Pancreas (tissue), 10 donors: ENCODE results near the gene ZPBP. TPM values are rescaled to one million over a fixed set of nuclear protein-coding genes. Genes with fewer than 3 reads are reported as not detected.

Experiments
- ATAC-seq, 4 donors: fragments of 200-7000 bp; cut with Tn5 transposase; one replicate each; pipeline versions ENCODE4 v1.8.0 to v1.9.1; 2020; ENCODE audit warnings: mild to moderate bottlenecking in 4 of 4, moderate library complexity in 4 of 4
- DNase-seq, 6 donors: peaks; one replicate each; pipeline ENCODE4 v3.0.0-alpha.2; 2020
- FAIRE-seq: peaks from 2 replicates; lab custom pipeline; 2012; peaks lifted over from hg19 to GRCh38; lab: Jason Lieb, UNC
- H3K27ac ChIP-seq, 4 donors: fragments of 200-600 bp; sonication (generic); 1 replicate in 3 of 4; 2 replicates in 1 of 4; pipeline versions ENCODE4 v1.5.0 to v1.8.0; 2020
- H3K27me3 ChIP-seq, 4 donors: fragments of 200-600 bp; one replicate each; pipeline ENCODE4 v1.8.0; 2021
- H3K36me3 ChIP-seq, 3 donors: fragments of 200-600 bp; sonication (generic) in 1 of 3; one replicate each; pipeline versions ENCODE4 v1.5.0 to v1.8.0; 2020 to 2021
- H3K4me1 ChIP-seq, 3 donors: fragments of 200-600 bp; one replicate each; pipeline ENCODE4 v1.8.0; 2021
- H3K4me3 ChIP-seq, 4 donors: fragments of 200-600 bp; sonication (generic) in 2 of 4; one replicate each; pipeline versions ENCODE4 v1.5.0 to v1.8.0; 2020 to 2021
- H3K9me3 ChIP-seq, 4 donors: fragments of 200-600 bp; one replicate each; pipeline ENCODE4 v1.8.0; 2021
- WGBS, 2 donors: extraction: QIAGEN DNeasy Blood & Tissue Kit; methylation state at CpG; one replicate each; pipeline ENCODE4 v1.1.7; 2013; 5-methylcytosine and 5-hydroxymethylcytosine counted together
- intact Hi-C, 3 donors: fragments of 100-400 bp; cut with DNase I; formaldehyde crosslinking; loops; one replicate each; pipeline versions ENCODE4 v1.11.1 to v1.14.2; 2022
- polyA plus RNA-seq, 2 donors: library from polyadenylated mRNA; stranded (reverse); fragments of 200-250 nt; gene quantifications; one replicate each; pipeline ENCODE4 v1.2.3, GENCODE V29; 2013
- total RNA-seq, 6 donors: library from RNA; stranded (reverse); fragmentation: NEBNext Ultra II Directional in 4 of 6; extraction: Animal tissue kit (Norgen Biotek cat#: 25700) in 4 of 6; gene quantifications; one replicate each; pipeline versions ENCODE4 v1.2.1 to v1.2.4, GENCODE V29; 2021 to 2023
- TF ChIP-seq, protein P1 (sequence below), 4 donors: fragments of 200-600 bp; sonication (generic) in 3 of 4; IDR thresholded peaks; one replicate each; pipeline versions ENCODE4 v1.5.0 to v1.8.0; 2021; ENCODE audit warnings: antibody characterized with exemption in 4 of 4
- donor health status: healthy with polysubstance abuse.
- donor health status: DM: no; HTN: no; CAD: no; lungs with moderate emphysema.
- donor health status: DM: no; HTN: no; CAD: no.
- donor health status: control.
- donor health status: control.
- donor health status: Bipolar disorder and iron deficiency.
- donor health status: DM: yes; HTN: yes; CAD: no.
- donor health status: DM: no; HTN: no; CAD: no.
- donor health status: DM: no; HTN: no; CAD: no.
- donor health status: DM: yes; HTN: yes; CAD: no.

The ZPBP gene
- total and polyA plus RNA-seq, 8 donors: 0.12 to 0.38 (median 0.19) TPM; not detected in 3

DNA sequence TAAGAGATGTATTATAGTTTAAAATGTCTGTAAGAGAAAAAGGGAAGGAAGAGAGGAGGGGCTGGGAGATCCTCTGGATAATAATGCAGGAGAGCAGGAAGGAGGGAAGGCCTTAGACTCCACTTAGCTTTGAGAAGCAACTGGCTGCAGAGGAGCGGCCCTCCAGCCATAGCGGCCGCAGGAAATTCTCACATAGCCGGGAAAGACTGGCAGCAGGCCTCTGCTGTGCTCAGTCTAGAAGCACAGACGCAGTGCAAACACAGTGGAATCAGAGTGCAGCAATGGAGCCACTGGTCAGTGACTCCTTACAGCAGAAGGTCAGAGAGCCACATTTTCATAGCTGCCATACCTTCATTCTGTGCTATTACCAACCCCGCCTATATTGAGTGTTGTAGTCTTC, 166.3 kb downstream of the ZPBP start:
- 82 to 87% methylated on average over 6 of the region's 6 CpGs for WGBS, 2 donors
- FAIRE-seq: no peak

DNA sequence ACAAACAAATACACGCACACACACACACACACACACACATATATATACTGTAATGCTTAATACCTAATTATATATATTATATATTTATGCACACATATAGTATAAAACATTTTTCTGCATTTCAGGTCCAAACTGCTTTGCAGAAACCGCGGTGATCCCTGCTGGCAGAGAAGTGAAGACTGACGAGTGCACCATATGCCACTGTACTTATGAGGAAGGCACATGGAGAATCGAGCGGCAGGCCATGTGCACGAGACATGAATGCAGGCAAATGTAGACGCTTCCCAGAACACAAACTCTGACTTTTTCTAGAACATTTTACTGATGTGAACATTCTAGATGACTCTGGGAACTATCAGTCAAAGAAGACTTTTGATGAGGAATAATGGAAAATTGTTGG, 181.1 kb downstream of the ZPBP start:
- no peak for DNase-seq
- Histone ChIP-seq H3K27ac (no peak overlapping the region), H3K4me1 (no peaks in the 10 kb centered on the region), H3K4me3 (no peak overlapping the region), H3K27me3 (no peaks in the 10 kb centered on the region), H3K36me3 (no peaks in the 10 kb centered on the region), H3K9me3 (no peaks in the 10 kb centered on the region)
- TF ChIP-seq, protein P1, sequence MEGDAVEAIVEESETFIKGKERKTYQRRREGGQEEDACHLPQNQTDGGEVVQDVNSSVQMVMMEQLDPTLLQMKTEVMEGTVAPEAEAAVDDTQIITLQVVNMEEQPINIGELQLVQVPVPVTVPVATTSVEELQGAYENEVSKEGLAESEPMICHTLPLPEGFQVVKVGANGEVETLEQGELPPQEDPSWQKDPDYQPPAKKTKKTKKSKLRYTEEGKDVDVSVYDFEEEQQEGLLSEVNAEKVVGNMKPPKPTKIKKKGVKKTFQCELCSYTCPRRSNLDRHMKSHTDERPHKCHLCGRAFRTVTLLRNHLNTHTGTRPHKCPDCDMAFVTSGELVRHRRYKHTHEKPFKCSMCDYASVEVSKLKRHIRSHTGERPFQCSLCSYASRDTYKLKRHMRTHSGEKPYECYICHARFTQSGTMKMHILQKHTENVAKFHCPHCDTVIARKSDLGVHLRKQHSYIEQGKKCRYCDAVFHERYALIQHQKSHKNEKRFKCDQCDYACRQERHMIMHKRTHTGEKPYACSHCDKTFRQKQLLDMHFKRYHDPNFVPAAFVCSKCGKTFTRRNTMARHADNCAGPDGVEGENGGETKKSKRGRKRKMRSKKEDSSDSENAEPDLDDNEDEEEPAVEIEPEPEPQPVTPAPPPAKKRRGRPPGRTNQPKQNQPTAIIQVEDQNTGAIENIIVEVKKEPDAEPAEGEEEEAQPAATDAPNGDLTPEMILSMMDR (IDR thresholded peaks at IDR 0.05): no peak
- intact Hi-C loops: no loop called here
- no peak for FAIRE-seq
- 86 to 87% methylated on average over 8 of the region's 8 CpGs for WGBS, 2 donors
- no peak for ATAC-seq

More for the DNA sequence above, 166.3 kb downstream of the ZPBP start:
- Histone ChIP-seq H3K9me3 (no peaks in the 10 kb centered on the region), H3K4me1 (no peaks in the 10 kb centered on the region), H3K4me3 (no peak overlapping the region), H3K27me3 (no peaks in the 10 kb centered on the region), H3K36me3 (no peaks in the 10 kb centered on the region), H3K27ac (no peak overlapping the region)
- TF ChIP-seq, protein P1 (IDR thresholded peaks at IDR 0.05): no peak
- DNase-seq (no peak), ATAC-seq (no peak)
- intact Hi-C loops: no loop called here

DNA sequence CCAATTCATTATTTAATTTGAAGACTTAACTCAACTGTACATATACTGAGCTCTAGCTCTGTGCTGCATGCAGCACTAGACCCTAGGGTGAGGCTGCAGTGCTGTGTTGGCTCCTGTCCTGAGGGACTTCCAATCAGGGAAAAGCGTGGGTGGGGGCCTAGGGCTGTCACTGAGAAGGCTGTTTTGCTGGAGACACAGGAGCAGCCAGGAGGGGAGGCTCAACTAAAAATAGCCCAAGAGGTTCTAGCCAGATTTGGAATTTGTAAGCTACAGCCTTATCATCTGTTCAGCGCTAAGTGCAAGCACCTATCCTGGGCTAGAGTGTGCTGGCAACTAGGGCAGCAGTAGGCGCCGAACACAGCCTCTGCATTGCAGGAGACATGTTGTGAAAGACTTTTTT, 198.5 kb downstream of the ZPBP start:
- TF ChIP-seq, protein P1 (IDR thresholded peaks at IDR 0.05): no peak
- FAIRE-seq: no peak
- no peak for DNase-seq
- intact Hi-C loops: no loop called here
- Histone ChIP-seq H3K9me3 (no peaks in the 10 kb centered on the region), H3K27me3 (no peaks in the 10 kb centered on the region), H3K4me1 (no peaks in the 10 kb centered on the region), H3K4me3 (no peak overlapping the region), H3K27ac (no peak overlapping the region), H3K36me3 (no peaks in the 10 kb centered on the region)
- WGBS, 2 donors: 86 to 89% methylated on average over 4 of the region's 4 CpGs
- no peak for ATAC-seq

DNA sequence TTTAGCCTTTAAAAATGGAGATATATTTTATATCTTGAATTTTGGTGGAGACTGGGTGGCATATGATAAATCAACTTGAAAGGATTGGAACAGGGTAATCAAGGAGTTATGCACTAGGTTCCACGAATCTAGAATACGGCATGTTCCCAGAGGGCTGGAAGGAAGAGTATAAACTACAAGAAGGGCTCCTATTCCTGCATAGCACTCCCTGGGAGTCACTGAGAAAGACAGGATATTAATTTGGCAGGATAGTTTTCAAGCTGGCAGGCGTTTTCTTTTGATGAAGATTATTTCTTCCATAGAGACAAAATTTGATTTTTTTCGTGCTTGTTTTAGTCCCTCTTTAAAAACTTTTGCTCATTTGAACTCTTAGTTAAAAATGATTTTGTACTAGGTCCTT, 199.9 kb downstream of the ZPBP start:
- Histone ChIP-seq H3K4me3 (no peak overlapping the region), H3K27ac (no peak overlapping the region), H3K36me3 (no peaks in the 10 kb centered on the region), H3K9me3 (no peaks in the 10 kb centered on the region), H3K27me3 (no peaks in the 10 kb centered on the region), H3K4me1 (no peaks in the 10 kb centered on the region)
- no peak for FAIRE-seq
- intact Hi-C loops: no loop called here
- no peak for DNase-seq
- 61 to 67% methylated on average over 4 of the region's 4 CpGs for WGBS, 2 donors
- ATAC-seq: no peak
- TF ChIP-seq, protein P1 (IDR thresholded peaks at IDR 0.05): no peak

DNA sequence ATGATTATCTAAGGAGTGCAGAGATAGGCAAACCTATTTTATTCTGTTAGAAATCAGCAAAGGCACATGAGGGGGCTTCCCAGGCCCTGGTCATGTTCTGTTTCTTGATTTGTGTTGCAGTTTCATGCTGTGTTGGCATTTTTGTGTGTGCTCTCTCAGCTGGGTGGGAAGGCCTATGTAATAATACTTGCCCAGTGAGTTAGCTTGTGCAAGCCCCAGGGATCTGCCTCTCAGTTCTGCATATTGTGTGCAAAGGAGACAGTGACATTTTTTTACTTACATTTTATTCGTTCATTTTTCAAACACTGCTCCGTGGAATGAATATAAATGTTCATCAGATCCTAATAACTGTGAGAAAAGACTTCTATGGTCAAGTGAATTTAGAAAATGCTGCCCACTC, 200.6 kb downstream of the ZPBP start:
- WGBS, 2 donors: 85 to 86% methylated on average over 2 of the region's 2 CpGs

More for the DNA sequence above, 200.6 kb downstream of the ZPBP start:
- Histone ChIP-seq H3K36me3 (no peaks in the 10 kb centered on the region), H3K27me3 (no peaks in the 10 kb centered on the region), H3K4me3 (no peak overlapping the region), H3K4me1 (no peaks in the 10 kb centered on the region), H3K9me3 (no peaks in the 10 kb centered on the region), H3K27ac (no peak overlapping the region)
- FAIRE-seq (no peak), ATAC-seq (no peak), DNase-seq (no peak)
- TF ChIP-seq, protein P1 (IDR thresholded peaks at IDR 0.05): no peak
- intact Hi-C loops: no loop called here

Other genes with a start within 250 kb of the ZPBP start
- 1 to 10 TPM in 5 of 6 donors, under 1 TPM in 1; 0.93 to 8.1 (median 2.6) TPM for gene IKZF1, start 211.5 kb upstream of the ZPBP start, total RNA-seq
- under 1 TPM; 0.70 to 0.87 TPM for gene IKZF1, start 211.5 kb upstream of the ZPBP start, polyA plus RNA-seq